WTC11 (cell line): Measurements from ENCODE around the gene SYS1.

Experiments used
- CTCF ChIP-seq: fragments of 200-600 bp; IDR thresholded peaks from 2 replicates; pipeline ENCODE4 v1.8.0; 2022; ENCODE audit warnings: antibody characterized with exemption
- FOXP1 ChIP-seq: sonication (generic); formaldehyde crosslinking; IDR thresholded peaks from 2 replicates; pipeline ENCODE4 v1.8.0; 2022; ENCODE audit warnings: missing genetic modification reagents, mild to moderate bottlenecking, moderate library complexity, borderline replicate concordance
- JUN ChIP-seq: sonication (generic); formaldehyde crosslinking; IDR thresholded peaks from 2 replicates; pipeline ENCODE4 v1.8.0; 2023; ENCODE audit warnings: mild to moderate bottlenecking, missing genetic modification reagents
- NFE2L1 ChIP-seq: sonication (generic); formaldehyde crosslinking; IDR thresholded peaks from 2 replicates; pipeline ENCODE4 v1.8.1; 2023; ENCODE audit warnings: missing genetic modification reagents
- ZMAT4 ChIP-seq: fragments of 250-450 bp; sonication (Bioruptor Pico); IDR thresholded peaks from 2 replicates; pipeline ENCODE4 v1.9.0; 2021; ENCODE audit warnings: mild to moderate bottlenecking
- ZNF138 ChIP-seq: sonication (generic); formaldehyde crosslinking; conservative IDR thresholded peaks from 2 replicates; pipeline ENCODE4 v1.8.1; 2022; ENCODE audit warnings: mild to moderate bottlenecking, moderate library complexity, missing genetic modification reagents
- ZNF512 ChIP-seq: sonication (generic); formaldehyde crosslinking; IDR thresholded peaks from 2 replicates; pipeline ENCODE4 v1.8.1; 2022; ENCODE audit warnings: missing genetic modification reagents, borderline replicate concordance

GRCh38 chr20:45392733-45393132, 29.8 kb downstream of the SYS1 start:
- no peak for TF ChIP-seq CTCF
- no peak for TF ChIP-seq JUN (CRISPR knock-in tag)
- TF ChIP-seq ZNF512 = no peak
- TF ChIP-seq FOXP1 = no peak
- no peak for TF ChIP-seq ZMAT4 (CRISPR knock-in tag)
- TF ChIP-seq NFE2L1 (CRISPR knock-in tag) = no peak
- TF ChIP-seq ZNF138 (CRISPR knock-in tag) = no peak
